H1 (cell line): ENCODE data around the gene BSND. TPM values are rescaled to one million over a fixed set of nuclear protein-coding genes. Genes with fewer than 3 reads are reported as not detected.

Experiments used
- CTCF ChIA-PET: fragments of 300-600 bp; sonication (Branson Sonifier 250); formaldehyde crosslinking; loops from one replicate; lab custom pipeline; 2021; ENCODE audit not compliant: partially characterized antibody; lab: Charles Lee
- POLR2A ChIA-PET: fragments of 300-600 bp; sonication (Branson Sonifier 250); formaldehyde crosslinking; loops from one replicate; lab custom pipeline; 2021; ENCODE audit warnings: inconsistent platforms; ENCODE audit not compliant: partially characterized antibody; lab: Charles Lee
- DNase-seq, 2 experiments: peaks; one replicate each; pipeline versions ENCODE4 v3.0.0 to v3.0.0-alpha.2; 2010 to 2022; ENCODE audit warnings: low spot score in 2 of 2, low read depth in 1 of 2, mixed read lengths in 1 of 2
- FAIRE-seq: peaks from 2 replicates; lab custom pipeline; 2011; peaks lifted over from hg19 to GRCh38; lab: Jason Lieb, UNC
- H2AFZ ChIP-seq: 2 replicates; pipeline ENCODE4 v1.8.1; 2012; ENCODE audit warnings: low read length, inconsistent platforms
- H2AK5ac ChIP-seq: 2 replicates; pipeline ENCODE4 v1.6.1; 2013; ENCODE audit warnings: low read depth, low read length
- H2BK120ac ChIP-seq: replicated peaks from 2 replicates; pipeline ENCODE3; 2013; ENCODE audit warnings: low read depth, low read length, inconsistent platforms
- H2BK12ac ChIP-seq: 2 replicates; pipeline ENCODE4 v1.6.1; 2013; ENCODE audit warnings: low read depth, low read length
- H2BK15ac ChIP-seq: 2 replicates; pipeline ENCODE4 v1.6.1; 2013; ENCODE audit warnings: low read length
- H2BK20ac ChIP-seq: 2 replicates; pipeline ENCODE4 v1.6.1; 2013; ENCODE audit warnings: low read length
- H2BK5ac ChIP-seq: 2 replicates; pipeline ENCODE4 v1.6.1; 2013; ENCODE audit warnings: low read depth, low read length
- H3K14ac ChIP-seq: 2 replicates; pipeline ENCODE4 v1.6.1; 2013; ENCODE audit warnings: inconsistent platforms; ENCODE audit not compliant: insufficient read length
- H3K18ac ChIP-seq: 2 replicates; pipeline ENCODE4 v1.6.1; 2013; ENCODE audit warnings: low read length; ENCODE audit errors: extremely low read depth
- H3K23ac ChIP-seq: 2 replicates; pipeline ENCODE4 v1.6.1; 2013; ENCODE audit warnings: inconsistent platforms; ENCODE audit not compliant: insufficient read length
- H3K23me2 ChIP-seq: 2 replicates; pipeline ENCODE4 v1.6.1; 2013; ENCODE audit warnings: low read depth, low read length
- H3K27ac ChIP-seq: 2 replicates; pipeline ENCODE4 v1.6.1; 2011; ENCODE audit warnings: low read depth, low read length, inconsistent platforms
- H3K27me3 ChIP-seq, 4 experiments: replicated peaks in 1 of 4; 1 replicate in 1 of 4; 2 replicates in 3 of 4; pipeline versions ENCODE4 v1.6.1 to v1.8.1; 2011 to 2013; ENCODE audit warnings: low read length in 3 of 4, mild to moderate bottlenecking in 3 of 4, inconsistent platforms in 2 of 4, mixed read lengths in 2 of 4, moderate library complexity in 1 of 4; ENCODE audit not compliant: control insufficient read depth in 3 of 4, insufficient read depth in 3 of 4; ENCODE audit errors: extremely low read depth in 1 of 4
- H3K36me3 ChIP-seq, 4 experiments: 2 replicates each; pipeline versions ENCODE4 v1.6.1 to v1.8.1; 2011 to 2013; ENCODE audit warnings: mild to moderate bottlenecking in 4 of 4, low read length in 3 of 4, moderate library complexity in 2 of 4, control low read depth in 1 of 4, inconsistent platforms in 1 of 4; ENCODE audit not compliant: insufficient read depth in 4 of 4, control insufficient read depth in 2 of 4
- H3K4ac ChIP-seq: replicated peaks from 2 replicates; pipeline ENCODE3; 2013; ENCODE audit warnings: low read length, low read depth, mixed read lengths, inconsistent platforms; ENCODE audit not compliant: insufficient read length
- H3K4me1 ChIP-seq, 4 experiments: replicated peaks in 1 of 4; 1 replicate in 1 of 4; 2 replicates in 3 of 4; pipeline versions ENCODE4 v1.6.1 to v1.8.1; 2011 to 2013; ENCODE audit warnings: low read length in 3 of 4, inconsistent platforms in 2 of 4, mixed read lengths in 1 of 4; ENCODE audit not compliant: insufficient read depth in 4 of 4, control insufficient read depth in 3 of 4
- H3K4me2 ChIP-seq, 2 experiments: 2 replicates each; pipeline versions ENCODE4 v1.6.1 to v1.8.1; 2011 to 2013; ENCODE audit warnings: low read depth in 2 of 2, low read length in 2 of 2, control low read depth in 1 of 2, inconsistent platforms in 1 of 2, mild to moderate bottlenecking in 1 of 2; ENCODE audit not compliant: insufficient read depth in 1 of 2
- H3K4me3 ChIP-seq, 4 experiments: fragments of 200-600, 300-600 bp in 1 of 4; sonication (generic), shearing (Covaris generic), sonication (Bioruptor Twin) in 1 of 4; 2 replicates each; pipeline versions ENCODE4 v1.5.1 to v1.8.1; 2011 to 2016; ENCODE audit warnings: low read length in 4 of 4, low read depth in 3 of 4, control low read depth in 2 of 4, inconsistent platforms in 2 of 4, mild to moderate bottlenecking in 2 of 4, mixed read lengths in 1 of 4, moderate library complexity in 1 of 4; ENCODE audit not compliant: insufficient read depth in 2 of 4; ENCODE audit errors: extremely low read depth in 1 of 4
- H3K56ac ChIP-seq: replicated peaks from 2 replicates; pipeline ENCODE3; 2013; ENCODE audit warnings: low read depth, mild to moderate bottlenecking, mixed read lengths, low read length, inconsistent platforms; ENCODE audit not compliant: insufficient read length
- H3K79me1 ChIP-seq: 2 replicates; pipeline ENCODE4 v1.6.1; 2013; ENCODE audit warnings: low read depth, low read length, control low read depth
- H3K79me2 ChIP-seq, 2 experiments: 2 replicates each; pipeline versions ENCODE4 v1.6.1 to v1.8.1; 2012 to 2013; ENCODE audit warnings: low read length in 2 of 2, mild to moderate bottlenecking in 2 of 2, inconsistent platforms in 1 of 2; ENCODE audit not compliant: insufficient read depth in 2 of 2, control insufficient read depth in 1 of 2
- H3K9ac ChIP-seq, 4 experiments: replicated peaks in 1 of 4; 1 replicate in 1 of 4; 2 replicates in 3 of 4; pipeline versions ENCODE4 v1.6.1 to v1.8.1; 2011 to 2013; ENCODE audit warnings: low read depth in 3 of 4, low read length in 3 of 4, control low read depth in 2 of 4, mild to moderate bottlenecking in 2 of 4, moderate library complexity in 2 of 4, inconsistent platforms in 1 of 4; ENCODE audit errors: extremely low read depth in 1 of 4
- H3K9me3 ChIP-seq, 2 experiments: 2 replicates each; pipeline versions ENCODE4 v1.6.1 to v1.8.1; 2012 to 2013; ENCODE audit warnings: mild to moderate bottlenecking in 2 of 2, moderate library complexity in 2 of 2, control low read depth in 1 of 2, inconsistent platforms in 1 of 2, low read depth in 1 of 2, low read length in 1 of 2, mixed read lengths in 1 of 2; ENCODE audit not compliant: insufficient read depth in 2 of 2
- H4K20me1 ChIP-seq, 2 experiments: replicated peaks in 1 of 2; 2 replicates each; pipeline versions ENCODE3 to v1.8.1; 2011 to 2013; ENCODE audit warnings: inconsistent platforms in 2 of 2, low read length in 2 of 2, mild to moderate bottlenecking in 1 of 2; ENCODE audit not compliant: insufficient read depth in 2 of 2, control insufficient read depth in 1 of 2
- H4K5ac ChIP-seq: 2 replicates; pipeline ENCODE4 v1.6.1; 2013; ENCODE audit warnings: low read length, low read depth, mixed read lengths, inconsistent platforms; ENCODE audit not compliant: insufficient read length
- H4K8ac ChIP-seq: 2 replicates; pipeline ENCODE4 v1.8.0; 2013; ENCODE audit warnings: mild to moderate bottlenecking, moderate library complexity, low read length, inconsistent platforms; ENCODE audit not compliant: insufficient read depth; ENCODE audit errors: extremely low read depth
- H4K91ac ChIP-seq: replicated peaks from 2 replicates; pipeline ENCODE3; 2013; ENCODE audit warnings: low read length, mixed read lengths, inconsistent platforms; ENCODE audit not compliant: insufficient read length
- CBX8 ChIP-seq: fragments of 300-800, 300-1000 bp; sonication (generic); IDR thresholded peaks from 2 replicates; pipeline ENCODE4 v1.7.1; 2016; ENCODE audit warnings: low read depth, low read length, borderline replicate concordance
- JUN ChIP-seq: IDR thresholded peaks from 2 replicates; pipeline ENCODE4 v1.6.1; 2011; ENCODE audit warnings: low read depth, mild to moderate bottlenecking, improper control_type of control experiment, low read length
- JUND ChIP-seq: IDR thresholded peaks from 2 replicates; pipeline ENCODE4 v1.6.1; 2011; ENCODE audit warnings: mild to moderate bottlenecking, improper control_type of control experiment, low read length
- WGBS, 2 experiments: shearing (Covaris generic) in 1 of 2; methylation state at CpG; one replicate each; pipeline versions ENCODE4 v1.1.6 to v1.1.7; 2013 to 2015; ENCODE audit warnings: low lambda C conversion rate in 2 of 2, mixed read lengths in 2 of 2, inconsistent platforms in 1 of 2, low coverage in 1 of 2, missing lambda C conversion rate in 1 of 2; ENCODE audit not compliant: insufficient replicate concordance in 2 of 2, insufficient coverage in 1 of 2, insufficient read length in 1 of 2; ENCODE audit errors: extremely low coverage in 1 of 2, missing lambda C conversion rate in 1 of 2; 5-methylcytosine and 5-hydroxymethylcytosine counted together
- polyA plus RNA-seq, 7 experiments: library from polyadenylated mRNA; depleted of rRNA in 3 of 7; stranded (reverse) in 5 of 7; unstranded in 2 of 7; fragments of >200 nt in 5 of 7; fragments of 200-250 nt in 2 of 7; gene quantifications; 1 replicate in 5 of 7; 2 replicates in 1 of 7; 4 replicates in 1 of 7; pipeline versions ENCODE4 v1.2.1 to v1.2.3, GENCODE V29; 2011 to 2013; ENCODE audit warnings: missing spikeins in 2 of 7, mixed read lengths in 2 of 7
- total RNA-seq: library from RNA; stranded (reverse); fragmentation: NEBNext Ultra II Directional; extraction: Animal tissue kit (Norgen Biotek cat#: 25700); gene quantifications from 2 replicates; pipeline ENCODE4 v1.2.1, GENCODE V29; 2021

The BSND gene
- total and polyA plus RNA-seq, 2 of the 8 experiments (the other 6 are each of a cell fraction or from before 2014, with no cell fraction given), result 0.43 to 0.68 TPM

- Histone ChIP-seq H3K14ac (no peak overlapping the region), H3K36me3 (no peaks in the 10 kb centered on the region), H3K23ac (no peak overlapping the region), H2BK12ac (no peak overlapping the region), H3K4me1 (no peaks in the 10 kb centered on the region; a peak in 2 of 7 replicates), H3K4me3 (no peak overlapping the region), H2AK5ac (no peak overlapping the region), H2BK120ac (no peak overlapping the region), H2AFZ (no peak overlapping the region), H4K5ac (no peak overlapping the region)
- no peak for DNase-seq
- TF ChIP-seq JUND (no peak), JUN (no peak), CBX8 (no peak)
- TF ChIP-seq, all 59 proteins: peak for 0
- H2BK5ac ChIP-seq, result no peak overlapping the region
- no peaks in the 10 kb centered on the region for H4K20me1 ChIP-seq
- no peak overlapping the region for H3K27ac ChIP-seq
- H3K79me2 ChIP-seq, result no peaks in the 10 kb centered on the region
- ChIA-PET CTCF (interaction anchor here (0.6 to 14.1 kb wide), 8 partner anchors 12 to 163 kb away, joined by 3 to 343 read pairs (median 4); partner anchors contain the start of gene BSND), POLR2A (interaction anchor here (1.3 kb wide), 1 partner anchor 21 kb away, joined by 4 read pairs; the partner anchor contains the start of gene PCSK9)
- H3K23me2 ChIP-seq, result no peaks in the 10 kb centered on the region
- H3K79me1 ChIP-seq, result no peaks in the 10 kb centered on the region
- 77% methylated on average over 9 of the region's 9 CpGs; no CpG with 5 or more reads in 1 of the 2 experiments for WGBS, 2 experiments
- no peak overlapping the region for H2BK20ac ChIP-seq
- H3K9me3 ChIP-seq, result no peaks in the 10 kb centered on the region
- no peak overlapping the region for H3K18ac ChIP-seq
- H3K27me3 ChIP-seq, result no peaks in the 10 kb centered on the region; a peak in 1 of 7 replicates
- H3K4ac ChIP-seq, result no peak overlapping the region
- H3K4me2 ChIP-seq, result no peak overlapping the region
- FAIRE-seq, result no peak
- H4K8ac ChIP-seq, result no peak overlapping the region
- no peak overlapping the region for H4K91ac ChIP-seq
- H3K56ac ChIP-seq, result no peak overlapping the region
- H3K9ac ChIP-seq, result no peak overlapping the region; a peak in 1 of 7 replicates
- no peak overlapping the region for H2BK15ac ChIP-seq
These were observed 19.7 kb downstream of the BSND start for GRCh38 chr1:55018395-55018794.
